Activated CD4-positive, CD25-positive, alpha-beta regulatory T cell treated with anti-CD3 and anti-CD28 coated beads, Interleukin-2, amount 50 U/mL, for 16 hours (primary cell): Measurements from ENCODE around the gene HOXC5.

Source experiments
- DNase-seq: peaks from one replicate; pipeline ENCODE4 v3.0.0-alpha.2; 2020; ENCODE audit warnings: low read depth, low spot score

The HOXC5 gene

DNA sequence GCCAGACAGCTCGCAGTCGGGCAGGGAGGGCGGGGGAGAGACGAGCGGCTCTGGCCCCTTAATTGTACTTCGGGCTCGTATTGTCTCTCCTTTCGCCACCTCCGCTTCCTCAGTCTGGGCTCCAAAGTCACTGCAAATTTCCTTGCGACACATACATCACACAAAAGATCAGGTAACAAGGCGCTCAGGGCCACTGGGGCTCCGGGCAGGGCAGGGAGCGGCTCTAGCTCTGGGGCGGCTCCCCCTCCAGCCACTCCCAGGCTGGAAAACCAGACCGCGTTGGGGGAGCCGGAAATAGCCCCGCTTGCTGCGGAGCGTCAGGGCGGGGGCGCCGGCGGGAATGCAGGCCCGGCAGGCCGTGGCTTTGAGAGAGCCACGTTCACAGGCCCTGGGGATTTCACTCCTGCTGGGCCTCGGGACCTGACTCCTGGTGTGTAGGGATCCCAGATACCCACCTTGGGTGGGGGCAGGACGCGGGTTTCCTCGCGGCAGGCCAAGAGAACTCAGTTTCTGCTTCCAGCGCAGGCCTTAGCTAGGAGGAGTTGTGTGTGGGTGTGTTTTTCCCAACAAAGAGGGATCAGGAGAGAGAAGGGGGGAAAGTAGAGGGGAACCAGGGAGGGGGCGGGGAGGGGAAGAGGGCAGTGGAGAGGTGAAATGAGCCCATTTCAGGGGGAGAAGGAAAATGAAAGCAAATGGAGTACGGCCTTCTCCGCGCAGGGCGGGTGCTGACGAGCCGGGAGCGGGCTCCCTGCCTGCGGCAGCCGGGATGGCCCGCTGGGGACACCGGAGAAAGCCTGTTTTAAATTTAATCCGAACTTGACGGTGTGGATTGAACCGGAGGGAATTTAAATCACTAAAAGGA lies 37.2 kb upstream of the HOXC5 start:
- DNase-seq = no peak

DNA sequence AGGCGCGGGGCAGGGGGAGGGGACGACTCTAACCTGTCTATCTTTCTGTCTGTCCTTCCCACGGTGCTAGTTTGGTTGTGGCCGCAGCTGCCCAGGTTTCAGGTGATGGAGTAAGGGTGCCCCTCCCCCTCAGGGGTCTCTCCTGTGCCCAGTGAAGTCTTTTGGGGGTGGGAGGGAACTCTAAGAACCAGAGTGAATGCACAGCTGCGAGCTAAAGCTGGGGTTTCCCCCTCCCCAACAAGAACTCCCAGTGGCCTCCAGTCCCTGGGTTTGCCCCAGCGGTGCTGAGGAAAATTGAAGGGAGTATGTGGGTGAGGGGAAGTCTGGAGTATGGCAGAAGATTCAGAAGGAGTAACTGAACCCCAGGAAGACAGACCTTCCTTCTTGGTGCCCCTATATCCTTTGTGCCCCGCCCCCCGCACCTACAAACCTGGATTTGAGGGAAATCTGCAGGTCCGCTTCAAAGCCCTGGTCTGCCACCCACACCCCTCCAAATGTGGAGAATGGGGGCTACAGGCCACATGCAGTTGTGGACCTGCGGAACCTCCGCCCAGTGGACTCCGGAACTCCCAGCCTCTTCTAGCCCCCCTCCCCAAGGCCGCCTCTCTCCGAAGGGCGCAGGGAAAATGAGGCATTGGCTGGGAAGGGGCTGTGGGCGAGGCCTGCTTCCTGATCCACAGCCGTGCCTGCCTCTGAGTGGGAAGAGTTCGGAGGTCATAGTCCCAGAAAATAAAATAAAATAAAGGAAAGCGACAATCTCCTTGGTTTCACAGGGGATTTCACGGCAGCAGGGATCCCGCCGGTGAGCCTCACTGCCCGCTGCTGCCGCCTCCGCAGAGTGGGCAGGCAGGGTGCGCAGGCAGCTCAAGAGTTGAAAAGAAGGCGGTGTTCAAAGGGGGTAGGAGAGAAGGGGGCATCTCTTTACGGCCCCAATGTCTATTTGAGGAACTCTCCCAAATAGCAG lies 36.3 kb upstream of the HOXC5 start:
- no peak for DNase-seq

DNA sequence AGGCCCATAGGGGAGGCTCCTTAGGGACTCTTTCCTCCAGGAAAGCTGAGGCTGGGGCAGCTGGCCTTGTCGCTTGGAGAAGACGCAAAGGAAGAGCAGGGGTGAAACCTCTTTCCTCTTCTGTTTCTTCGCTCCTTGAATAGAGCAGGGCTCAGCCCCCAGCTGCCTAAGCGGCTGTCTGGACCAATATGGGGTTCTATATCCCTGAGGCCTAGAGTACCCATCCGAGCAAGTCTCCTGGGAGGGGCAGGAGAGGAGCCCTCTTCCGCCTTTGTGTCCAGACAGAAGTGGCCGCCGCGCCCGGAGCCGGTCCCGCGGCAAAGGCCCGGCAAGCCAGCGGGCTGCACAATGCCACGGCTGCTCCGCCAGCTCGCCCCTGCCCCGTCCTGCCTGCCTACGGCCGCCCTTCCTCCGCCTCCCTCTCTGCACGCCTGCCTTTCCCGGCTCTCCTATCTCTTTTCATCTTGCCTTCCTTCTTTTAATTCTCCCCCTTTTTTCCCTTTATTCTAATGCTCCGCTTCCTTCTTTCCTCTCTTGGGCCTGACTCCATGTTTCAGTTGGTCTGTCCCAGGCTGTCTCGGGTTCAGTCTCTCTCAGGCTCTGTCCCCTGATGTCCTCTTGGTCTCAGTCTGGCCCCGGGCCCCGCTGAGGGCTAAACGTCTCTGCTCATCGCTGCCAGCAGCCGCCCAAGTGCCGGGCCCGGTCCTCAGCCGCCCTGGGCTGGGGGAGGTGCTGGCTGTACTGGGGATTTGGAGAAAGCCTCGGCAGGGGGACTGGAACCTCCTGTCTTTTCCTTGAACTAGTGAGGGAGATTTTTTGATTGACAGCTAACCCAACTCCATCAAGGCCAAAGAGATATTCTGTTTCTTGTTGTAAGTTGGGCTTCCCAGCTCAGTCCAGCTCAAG lies 35.4 kb upstream of the HOXC5 start:
- no peak for DNase-seq

DNA sequence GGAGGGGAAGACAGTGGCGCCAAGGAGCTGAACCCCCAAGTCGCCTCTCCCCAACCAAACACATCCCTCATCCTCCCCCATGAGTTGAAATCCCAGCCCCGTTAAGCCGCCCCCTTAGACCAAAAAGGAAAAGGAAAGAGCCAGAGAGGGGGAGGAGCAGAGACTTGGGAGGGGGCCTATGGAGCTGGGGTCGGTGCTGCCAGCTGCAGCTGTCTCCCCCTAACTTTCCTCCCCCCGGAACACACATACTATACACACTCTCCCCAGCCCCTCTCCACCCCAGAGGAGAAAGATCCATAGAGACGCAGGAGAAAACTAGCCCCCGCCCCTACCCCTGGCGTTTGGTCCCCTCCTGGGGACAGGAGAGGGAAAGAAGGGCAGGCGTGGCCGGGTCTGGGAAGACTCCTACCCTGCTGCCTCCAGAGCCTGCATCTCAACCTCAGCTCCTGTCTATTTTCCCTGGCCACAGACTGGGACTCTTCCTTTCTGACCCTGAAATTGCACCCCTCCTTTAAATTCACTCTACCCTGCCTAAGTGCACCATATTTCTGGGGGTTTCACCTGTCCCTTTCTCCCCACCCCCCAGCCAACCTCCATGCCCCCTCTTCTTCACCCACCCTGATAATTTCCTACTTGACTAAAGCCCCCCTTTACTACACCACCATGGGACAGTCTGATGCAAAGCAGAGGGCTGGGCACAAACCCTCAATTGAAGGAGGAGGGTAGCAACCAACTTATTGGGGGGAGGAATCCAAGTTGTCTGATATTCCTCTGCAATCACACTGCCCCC lies 34.5 kb upstream of the HOXC5 start:
- no peak for DNase-seq

DNA sequence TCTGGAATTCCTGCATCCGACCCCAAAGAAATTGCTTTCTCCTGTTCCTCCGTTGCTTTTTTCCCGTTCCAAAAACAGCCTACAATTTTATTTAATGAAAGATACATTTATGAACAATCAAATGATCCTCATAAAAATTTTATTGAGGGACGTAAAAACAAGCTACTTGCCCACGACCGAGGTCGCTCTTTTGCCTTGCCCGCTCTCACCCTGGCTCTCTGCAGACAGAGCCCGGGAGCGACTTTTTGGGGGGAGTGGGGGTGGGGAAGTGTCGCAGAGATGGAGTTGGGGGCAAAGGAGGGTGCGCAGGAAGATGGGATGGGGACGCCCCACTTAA lies 34.0 kb upstream of the HOXC5 start:
- DNase-seq = no peak

DNA sequence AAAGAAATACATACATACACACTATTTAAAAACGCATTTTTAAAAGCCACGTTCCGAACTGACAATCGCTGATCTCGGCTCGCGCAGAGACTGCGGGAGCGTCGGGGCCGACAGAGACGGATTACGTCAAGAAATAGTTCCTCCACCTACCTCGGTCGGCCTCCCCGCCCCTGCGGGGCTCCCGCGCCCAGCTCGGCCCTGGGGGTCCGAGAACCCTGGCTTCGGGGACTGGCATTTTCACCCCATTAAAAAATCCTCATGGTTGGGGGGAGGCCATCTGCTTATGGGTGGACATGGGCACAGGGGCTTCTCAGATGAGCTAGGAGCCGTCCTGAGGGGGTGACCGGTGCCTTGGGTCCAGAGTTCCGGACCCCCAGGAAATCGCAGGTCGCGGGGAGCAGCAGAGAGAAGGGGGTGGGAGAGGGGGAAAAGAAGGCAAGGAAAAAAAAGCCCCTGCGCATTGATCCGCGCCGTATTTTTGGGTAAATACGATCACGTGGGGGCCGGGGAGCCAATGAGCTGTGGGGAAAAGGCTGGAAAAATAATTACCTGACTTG lies 33.2 kb upstream of the HOXC5 start:
- DNase-seq = no peak

DNA sequence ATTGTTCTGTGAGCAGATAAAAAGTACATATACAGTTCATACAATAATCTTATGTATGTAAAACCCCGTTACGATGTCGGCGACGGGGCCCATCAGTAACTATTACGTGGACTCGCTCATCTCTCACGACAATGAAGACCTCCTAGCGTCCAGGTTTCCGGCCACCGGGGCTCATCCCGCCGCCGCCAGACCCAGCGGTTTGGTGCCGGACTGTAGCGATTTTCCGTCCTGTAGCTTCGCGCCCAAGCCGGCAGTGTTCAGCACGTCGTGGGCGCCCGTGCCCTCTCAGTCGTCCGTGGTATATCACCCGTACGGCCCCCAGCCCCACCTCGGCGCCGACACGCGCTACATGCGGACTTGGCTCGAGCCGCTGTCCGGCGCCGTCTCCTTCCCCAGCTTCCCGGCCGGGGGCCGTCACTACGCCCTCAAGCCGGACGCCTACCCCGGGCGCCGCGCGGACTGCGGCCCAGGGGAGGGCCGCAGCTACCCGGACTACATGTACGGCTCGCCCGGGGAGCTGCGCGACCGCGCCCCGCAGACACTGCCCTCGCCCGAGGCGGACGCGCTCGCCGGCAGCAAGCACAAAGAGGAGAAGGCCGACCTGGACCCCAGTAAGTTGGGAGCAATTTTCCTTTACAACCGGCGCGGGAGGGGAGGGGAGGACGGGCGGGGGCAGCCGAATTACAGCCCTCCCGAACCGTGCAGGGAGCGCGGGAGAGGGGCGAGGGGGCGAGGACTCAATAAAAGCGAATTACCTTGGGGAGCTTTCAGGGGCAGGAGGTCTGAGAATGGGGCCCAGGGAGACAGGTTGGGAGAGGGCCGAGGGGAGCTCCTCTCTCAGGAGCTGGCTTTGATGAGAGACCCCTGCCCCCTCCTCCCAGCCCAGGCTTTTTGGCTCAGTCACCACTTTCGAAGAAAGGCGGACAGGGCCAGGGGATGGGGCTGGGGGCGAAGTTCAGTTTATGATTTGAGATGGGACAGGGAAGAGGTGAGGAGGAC lies 32.4 kb upstream of the HOXC5 start, which contains the start of gene HOXC9:
Gene HOXC9 (plus strand): TSS at position 46 of the 999 bp plus-strand sequence. CDS start 28 bp downstream, at position 74.
- no peak for DNase-seq

DNA sequence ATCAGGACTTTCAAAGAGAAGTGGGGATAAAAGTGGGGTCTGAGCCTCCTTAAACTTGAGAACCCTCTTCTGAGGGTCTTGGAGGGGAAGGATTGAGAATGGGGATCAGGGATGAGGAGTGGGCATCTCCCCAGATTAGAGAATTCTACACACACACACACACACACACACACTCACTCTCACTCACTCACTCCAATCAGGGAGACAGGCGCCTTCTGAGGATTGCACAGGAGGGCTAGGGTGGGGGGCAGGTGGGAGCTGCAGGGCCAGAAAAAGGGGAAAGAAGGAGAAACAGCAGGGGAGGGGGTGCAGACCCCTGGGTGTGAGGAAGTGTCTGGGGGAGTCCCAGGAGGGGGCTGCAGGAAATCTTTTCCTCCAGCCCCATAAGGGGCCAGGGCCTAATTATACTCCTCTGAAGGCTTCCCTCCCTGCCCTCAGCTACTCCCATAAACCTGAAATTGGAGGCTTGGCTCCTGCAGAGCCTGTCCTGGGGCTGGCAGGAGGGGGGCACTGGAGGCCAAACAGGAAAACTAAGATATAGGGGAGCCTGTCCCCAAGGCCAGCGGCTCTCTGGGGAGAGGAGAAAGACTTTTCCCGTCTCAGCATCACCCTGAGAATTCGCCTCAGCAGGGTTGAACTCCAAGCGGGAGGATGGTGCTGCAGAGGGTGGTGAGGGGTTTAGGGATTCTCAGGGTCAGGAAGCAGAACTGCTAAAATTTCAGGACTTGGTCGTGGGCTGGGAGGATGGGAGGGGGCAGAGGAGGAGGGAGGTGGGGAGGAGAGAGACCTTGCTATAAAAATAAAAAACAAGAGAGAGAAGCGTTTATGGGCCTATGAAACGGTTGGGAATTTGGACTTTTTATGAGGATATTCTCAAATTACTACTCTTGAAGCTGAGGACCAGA lies 31.3 kb upstream of the HOXC5 start:
- DNase-seq = no peak

DNA sequence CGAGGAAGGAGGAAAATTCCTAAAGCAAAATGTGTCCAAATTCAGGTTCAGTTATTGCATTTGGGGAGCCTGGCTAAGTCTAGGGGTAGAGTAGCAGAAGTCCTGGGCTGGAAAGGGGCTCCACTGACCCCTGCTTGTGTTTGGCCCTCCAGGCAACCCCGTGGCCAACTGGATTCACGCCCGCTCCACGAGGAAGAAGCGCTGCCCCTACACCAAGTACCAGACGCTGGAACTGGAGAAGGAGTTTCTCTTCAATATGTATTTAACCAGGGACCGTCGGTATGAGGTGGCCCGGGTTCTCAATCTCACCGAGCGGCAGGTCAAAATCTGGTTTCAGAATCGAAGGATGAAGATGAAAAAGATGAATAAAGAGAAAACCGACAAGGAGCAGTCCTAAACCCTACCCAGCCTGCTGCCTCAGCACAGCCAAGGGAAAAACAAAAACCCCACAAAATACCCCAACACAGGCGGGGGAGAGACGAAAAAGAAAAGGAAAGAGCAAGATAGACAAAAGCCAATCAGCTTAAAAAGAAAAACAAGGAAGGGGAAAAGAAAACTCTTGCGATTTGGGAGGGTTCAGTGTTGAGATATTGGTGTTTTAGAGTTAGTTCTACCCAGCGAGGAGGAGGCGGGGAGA lies 30.5 kb upstream of the HOXC5 start:
- DNase-seq = no peak

DNA sequence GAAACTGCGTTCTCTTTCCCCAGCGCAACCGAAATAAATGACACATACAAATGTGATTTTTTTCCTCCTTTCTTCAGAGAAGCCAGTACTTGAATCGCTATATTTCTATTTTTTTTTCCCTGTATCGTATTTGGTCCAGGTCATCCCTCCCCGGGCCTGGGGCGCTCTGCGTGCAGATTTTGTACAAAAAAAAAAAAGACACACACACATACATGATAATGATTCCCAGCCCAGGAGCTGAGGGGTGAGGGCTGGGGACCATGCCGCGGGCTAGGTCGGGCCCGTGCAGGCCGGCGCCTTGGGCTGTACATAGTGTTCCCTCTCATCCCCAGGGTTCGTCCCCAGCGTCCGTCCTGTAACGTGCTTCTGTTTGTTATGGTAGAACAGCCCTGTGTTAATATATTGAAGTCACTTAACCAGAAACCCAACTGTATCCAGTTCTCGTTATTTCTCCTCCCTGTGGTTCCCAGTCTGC lies 29.9 kb upstream of the HOXC5 start:
- DNase-seq = no peak

DNA sequence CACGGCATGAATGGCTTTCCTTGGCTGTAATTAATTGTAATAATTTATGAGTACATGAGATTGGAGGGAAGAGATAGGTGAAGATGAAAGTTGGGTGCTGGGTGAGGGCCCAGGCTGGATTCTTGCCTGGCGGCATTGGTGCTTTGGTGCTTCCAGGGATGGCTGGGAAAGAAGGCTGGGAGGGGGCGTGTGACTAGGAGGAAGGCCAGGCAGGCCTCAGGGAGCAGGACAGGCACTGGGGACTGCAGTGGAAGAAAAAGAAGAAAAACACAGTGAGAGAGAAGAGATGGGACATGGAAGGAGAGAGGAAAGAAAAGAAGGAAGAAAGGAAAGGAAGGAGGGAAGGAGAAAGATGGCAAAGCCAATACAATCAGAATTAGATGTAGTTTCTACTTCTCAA lies 29.2 kb upstream of the HOXC5 start:
- DNase-seq = no peak

DNA sequence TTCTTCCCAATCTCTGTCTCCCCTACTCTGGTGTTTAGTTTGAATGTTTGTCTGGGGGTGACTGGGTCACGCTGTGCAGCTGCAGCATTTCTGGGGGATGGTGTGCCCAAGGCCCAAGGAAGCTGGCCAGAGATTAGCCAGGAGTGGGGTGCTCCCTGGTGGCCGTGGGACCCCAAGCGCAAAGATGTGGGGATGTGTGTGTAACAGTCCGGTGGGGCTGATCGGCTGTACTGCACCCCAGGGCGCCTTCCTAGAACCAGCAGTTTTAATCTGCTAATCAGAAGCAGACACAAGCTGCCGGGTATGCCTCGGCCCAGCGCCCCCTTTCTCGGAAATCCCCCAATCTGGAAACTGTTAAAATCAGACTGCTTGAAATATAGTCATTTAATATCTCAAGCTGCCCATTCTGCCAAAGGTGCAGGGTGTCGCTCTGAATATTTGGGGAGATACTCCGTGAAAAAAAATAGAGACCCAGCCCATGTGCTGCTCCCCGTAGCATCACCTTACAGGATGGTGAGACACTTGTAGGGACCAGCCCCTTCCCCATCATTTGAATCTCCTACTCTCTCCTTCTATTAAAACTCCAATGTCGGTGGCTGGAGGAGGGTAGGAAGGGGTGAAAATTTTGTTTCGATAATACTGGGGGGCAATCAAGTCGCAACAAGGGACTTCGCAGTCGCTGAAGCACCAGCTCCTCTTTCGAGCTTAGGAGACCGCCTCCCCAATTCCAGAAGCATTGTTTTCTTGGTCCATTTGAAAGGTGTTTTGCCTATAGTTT lies 28.6 kb upstream of the HOXC5 start:
- DNase-seq = no peak

DNA sequence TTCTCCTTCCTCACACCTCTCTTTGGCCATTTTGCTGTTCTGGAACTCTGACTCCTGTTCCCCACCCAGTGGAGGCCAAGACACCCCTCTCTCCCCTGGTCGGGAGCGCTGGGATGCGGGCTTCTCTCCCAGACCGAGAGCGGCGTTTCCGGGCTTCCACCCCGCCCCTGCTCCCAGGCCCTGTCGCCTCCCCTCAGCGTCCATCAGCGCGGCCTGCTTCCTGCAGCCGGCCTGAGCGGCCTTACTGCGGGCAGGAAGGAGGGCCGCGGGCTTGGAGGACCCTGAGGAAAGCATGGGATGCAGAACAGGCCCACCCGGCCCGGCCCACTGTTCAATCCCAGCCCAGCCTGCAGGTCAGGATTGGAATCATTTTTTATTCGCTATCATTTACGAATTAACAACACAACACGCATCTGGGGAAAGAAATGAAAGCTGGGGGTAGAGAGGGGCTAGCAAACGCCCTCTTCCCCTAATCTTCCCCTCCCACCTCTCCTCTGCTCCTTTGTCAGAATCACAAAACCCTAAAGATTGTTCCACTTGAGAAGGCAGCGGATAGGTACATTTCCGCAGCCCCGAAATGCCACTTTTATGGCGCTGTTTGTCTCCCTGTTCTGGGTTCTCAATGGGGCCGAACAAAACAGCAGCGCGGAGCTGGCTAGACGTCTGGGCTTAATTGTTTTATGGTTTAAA lies 27.9 kb upstream of the HOXC5 start:
- no peak for DNase-seq

DNA sequence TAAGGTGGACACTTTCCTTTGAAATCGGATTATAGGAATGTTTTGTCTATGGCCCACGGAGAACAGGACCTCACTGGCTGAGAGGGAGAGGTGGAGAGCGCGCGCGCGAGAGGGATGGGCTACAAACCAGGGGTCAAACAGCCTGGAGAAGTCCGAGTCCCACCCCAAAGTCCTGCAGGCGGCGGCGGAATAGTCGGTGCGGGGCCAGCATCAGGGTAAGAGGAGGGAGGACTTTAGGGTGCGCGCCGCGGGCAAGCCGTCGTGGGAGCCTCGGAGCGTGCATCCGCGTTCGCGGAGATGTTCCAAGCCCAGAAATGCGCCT lies 27.4 kb upstream of the HOXC5 start:
- DNase-seq = no peak

DNA sequence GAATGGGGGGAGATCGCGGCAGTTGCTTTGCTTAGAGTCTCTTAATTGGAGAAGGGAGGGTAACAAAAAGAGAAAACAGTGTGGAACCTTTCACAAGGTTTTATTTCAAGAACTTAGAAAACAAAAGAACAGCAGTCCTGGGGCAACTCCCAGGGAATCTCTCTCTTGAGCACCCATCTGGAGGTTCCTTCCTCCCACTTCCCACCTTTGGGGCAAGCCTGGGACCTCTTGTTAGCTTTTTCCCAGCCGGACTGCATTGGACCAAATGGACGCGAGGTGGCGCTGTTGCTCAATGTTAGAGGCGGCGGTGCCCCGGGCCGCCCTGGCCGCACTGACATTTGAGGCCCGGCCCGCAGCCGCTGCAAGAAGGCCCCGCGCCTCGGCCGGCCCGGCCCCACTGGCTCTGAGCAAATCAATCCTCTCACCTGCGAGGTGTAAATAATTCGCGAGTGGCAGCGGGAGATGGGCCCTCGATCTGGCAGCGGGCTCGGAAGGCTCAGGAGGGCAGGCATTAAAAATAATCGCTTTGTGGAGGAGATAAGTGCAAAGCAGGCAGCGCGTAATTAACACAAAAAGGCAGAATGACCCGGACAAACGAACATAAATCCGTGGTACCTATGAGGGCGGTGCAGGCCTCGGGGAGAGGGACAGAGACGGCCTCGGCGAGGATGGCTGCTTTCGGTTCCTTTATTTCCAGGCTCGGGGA lies 26.8 kb upstream of the HOXC5 start:
- peak; percentile 75 for DNase-seq
